G401.6 (cell line): ENCODE measurements around the gene WDR5.

Experiments
- FAIRE-seq: peaks from 2 replicates; lab custom pipeline; 2012; peaks lifted over from hg19 to GRCh38; lab: Jason Lieb, UNC

The WDR5 gene

DNA sequence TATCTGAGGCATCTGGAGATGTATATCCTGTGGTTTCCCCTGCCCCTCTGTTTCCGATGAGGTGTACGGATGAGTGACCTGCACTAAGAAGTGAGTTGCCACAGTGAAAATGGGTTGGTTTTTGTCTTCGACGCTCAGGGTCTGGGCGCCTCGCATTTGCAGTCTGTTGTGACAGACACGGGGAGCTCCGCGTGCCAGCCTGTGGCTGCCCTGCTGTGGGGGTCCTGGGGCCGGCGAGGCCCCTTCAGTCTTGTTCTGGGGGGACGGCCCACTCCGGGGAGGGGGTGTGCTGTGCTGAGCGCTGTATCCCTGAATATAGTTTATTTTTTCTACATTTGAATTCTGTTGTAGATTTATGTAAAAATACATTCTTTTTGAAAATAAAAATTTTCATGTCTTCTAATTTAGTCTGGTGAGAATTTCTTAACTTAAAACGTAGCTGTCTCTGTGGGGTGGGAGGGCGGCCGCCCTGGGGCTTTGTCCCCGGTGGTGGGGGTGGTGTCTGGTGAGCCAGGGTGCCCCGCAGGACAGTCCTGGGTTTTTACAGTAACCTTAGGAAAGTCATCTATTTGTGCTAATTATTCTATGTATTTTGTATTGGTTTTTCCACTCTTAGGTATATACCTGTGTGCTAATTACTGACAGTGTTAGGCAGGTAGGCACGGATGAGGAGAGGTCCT lies 23.8 kb downstream of the WDR5 start:
- FAIRE-seq: no peak

DNA sequence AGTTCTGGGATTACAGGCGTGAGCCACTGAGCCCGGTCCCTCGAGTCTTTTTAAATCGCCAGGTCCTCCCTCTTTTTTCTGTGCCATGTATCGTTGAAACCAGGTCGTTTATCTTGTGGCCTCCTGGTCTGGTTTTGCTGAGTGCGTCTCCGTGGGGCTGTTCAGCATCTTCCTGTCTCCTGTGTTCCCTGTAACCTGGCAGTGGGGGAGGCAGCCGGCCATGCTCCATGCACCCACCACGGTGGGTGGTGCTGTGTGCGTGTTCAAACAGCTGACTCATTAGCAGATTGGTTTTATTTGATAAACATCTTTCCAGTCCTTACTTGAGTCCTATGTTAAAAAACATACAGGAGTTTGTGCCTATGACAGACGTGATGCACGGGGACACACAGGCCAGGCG lies 25.8 kb downstream of the WDR5 start:
- no peak for FAIRE-seq

DNA sequence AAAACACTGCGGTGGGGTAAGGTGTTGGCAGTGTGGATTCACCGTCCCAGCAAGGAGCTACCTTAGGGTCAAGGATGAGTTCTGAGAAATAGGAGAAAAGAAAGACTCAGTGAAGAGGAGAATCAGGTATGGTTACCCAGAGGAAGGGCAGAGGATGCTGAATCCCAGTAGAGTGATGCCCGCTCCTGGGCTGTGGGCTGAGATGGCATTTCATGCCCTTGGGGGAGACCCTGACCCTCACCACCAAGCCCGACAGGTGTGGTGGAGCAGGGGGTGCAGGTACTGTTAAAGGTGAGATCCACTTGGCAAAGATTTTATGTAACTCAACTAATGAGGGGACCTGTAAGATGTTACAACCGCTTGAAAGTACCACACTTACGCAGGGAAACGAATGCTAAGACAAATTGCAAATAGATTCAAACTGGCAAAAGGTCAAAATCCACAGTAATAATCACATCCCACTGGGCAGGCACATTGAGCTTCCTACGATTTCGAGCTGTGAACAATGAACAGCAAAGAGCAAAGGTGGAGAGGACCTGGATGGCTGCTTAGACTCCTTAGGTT lies 26.4 kb downstream of the WDR5 start:
- no peak for FAIRE-seq

DNA sequence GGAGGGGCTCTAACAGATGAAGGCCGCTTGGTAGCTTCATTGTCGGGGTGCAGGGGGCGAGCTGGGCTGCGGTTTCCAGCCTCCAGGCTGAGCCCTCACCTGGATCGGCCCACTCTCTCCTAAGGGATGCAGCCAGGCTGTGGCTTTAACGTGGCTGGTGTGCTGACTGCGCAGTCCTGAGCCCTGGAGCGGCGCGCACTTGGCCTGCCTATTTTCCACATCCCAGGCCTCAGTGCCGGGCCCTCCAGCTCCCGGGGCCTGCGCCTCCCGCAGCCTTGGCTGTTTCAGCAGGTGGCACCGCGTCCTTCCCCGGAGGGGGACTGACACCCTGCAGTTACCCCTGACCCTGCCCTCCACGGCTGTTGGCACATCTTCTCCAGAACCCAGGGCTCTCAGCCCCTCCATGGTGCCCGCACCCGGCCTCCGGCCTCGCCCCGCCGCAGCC lies 27.1 kb downstream of the WDR5 start:
- FAIRE-seq: no peak

DNA sequence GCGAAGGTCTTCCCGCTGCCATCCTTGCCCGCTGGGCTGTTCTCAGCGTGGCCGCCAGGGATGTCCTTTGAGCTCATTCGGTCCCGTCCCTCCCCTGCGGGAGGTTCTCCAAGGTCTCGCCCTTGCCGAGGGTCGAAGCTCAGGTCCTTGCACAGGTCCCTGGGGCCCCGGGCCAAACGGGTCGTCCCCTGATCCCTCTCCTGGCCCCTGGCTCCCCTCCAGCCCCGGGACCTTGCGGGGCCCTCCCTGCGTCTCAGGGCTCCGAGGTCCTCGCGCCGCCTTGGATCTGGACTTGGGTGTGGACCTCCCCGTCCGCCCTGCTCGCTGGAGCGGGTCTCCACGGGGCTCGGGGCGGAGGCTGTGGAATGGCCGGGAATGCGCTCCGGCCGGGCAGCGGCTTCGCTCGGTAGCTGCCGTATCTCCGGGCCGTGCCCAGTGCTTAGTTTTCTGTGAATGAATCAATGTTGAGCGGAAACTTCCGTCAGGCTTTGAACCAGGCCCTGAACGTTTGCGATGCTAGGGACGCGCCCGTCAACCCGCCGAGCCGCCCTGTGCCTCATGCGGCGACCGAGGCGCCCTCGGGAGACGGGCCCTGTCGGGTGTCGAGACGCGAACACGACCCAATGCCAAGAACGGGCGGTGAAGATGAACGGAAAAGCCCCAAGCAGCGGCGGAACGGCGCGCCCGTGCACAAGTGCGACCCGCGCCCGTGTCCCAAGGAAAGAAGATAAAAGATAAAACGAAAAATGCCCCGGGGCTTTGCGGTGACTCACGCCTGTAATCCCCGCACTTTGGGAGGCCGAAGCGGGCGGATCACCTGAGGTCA lies 27.7 kb downstream of the WDR5 start:
- no peak for FAIRE-seq

DNA sequence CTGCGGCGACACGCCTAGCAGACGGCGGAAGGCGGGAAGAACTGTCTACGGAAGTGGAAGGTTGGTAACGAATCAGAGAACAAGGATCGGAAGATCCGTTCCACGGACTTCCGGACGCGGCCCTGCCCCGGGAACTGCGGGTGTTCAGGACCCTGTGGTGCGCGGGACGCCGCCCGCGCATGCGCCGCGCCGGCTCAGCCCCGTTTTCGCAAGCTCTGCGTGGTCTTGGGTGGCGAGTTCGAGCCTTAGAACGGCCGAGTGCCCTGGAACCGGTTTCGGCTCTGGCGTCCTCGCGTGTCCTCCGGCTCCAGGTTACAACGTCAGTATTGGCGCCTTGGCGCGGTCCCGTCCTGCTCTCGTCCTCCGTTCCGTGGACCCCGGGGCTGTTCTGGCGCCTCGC lies 29.0 kb downstream of the WDR5 start:
- FAIRE-seq: no peak

DNA sequence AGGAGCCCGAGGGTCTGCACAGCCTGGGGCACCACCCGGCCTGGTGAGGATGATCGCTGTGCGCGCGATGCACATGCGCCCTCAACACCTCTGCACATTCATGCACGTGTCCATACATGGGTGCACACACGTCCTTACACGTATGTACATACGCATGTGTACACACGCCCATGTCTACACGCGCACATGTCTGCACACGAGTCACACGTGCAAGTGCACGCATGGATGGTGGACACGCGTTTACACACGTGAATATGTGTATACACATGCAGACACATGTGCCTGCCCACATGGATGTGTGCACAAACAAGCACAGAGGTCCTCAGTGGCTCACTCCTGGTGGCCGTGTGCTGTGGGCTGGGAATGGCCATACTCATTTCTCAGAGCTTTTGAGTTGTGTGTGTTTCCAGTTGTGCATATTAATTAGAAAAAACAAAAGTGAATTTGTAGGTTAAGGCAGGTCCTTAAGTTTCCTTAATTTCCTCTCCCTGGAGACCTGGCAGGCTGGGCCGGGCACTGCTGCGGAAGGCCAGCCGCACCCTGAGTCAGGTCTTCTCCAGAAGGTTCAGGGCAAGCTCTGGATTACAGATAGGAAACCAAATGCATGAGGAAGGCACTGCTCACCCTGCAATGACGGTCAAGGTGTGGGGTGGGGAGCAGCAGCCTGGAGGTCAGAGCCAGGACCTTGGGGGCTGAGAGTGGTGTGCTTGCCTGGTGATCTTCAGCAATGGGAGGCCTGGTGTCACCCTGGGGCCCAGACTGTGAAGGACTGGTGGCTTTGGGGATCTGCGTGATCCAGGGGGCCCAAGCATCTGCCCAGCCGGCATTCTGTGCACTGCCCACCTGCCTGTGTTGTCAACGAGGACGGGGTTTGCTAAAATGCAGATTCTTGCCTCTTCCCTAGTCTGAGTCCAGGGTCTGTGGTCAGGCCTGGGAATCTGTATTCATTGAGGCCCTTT lies 29.8 kb downstream of the WDR5 start:
- no peak for FAIRE-seq

DNA sequence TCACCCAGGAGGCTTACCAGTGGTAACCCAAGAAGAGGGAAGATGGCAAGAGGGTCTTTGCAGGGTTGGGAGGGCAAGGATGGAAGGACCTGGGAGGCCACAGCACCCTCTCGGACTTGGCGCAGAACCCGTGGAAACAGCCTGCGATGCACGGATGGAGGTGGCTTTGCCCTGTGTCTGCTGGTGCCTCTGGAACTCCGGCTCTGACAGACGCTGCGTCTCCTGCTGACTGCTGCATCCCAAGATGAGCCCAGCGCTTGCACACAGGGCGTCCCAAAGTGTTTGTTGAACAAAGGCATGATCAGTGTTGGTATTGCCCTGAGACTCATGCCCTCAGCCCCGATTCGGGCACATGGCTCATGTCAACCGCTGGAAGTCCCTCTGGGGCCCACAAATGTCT lies 30.5 kb downstream of the WDR5 start:
- no peak for FAIRE-seq

DNA sequence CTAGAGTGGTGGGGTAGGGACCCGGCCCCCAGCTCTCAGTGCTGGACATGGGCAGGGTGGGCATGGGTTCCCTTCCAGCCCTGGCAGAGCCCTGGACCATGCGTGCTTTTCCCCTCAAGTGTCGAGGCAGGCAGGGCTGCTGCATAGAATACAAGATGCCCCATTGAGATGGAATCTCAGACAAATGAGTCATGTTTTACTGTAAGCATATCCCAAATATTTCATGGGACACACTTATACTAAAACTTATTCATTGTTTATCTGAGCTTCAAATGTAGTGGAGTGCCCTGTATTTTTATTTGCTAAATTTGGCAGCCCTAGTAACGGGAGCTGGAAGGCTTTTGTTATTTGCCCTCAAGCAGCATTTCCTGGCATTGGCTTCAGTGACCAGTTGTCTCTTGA lies 31.6 kb downstream of the WDR5 start:
- no peak for FAIRE-seq

DNA sequence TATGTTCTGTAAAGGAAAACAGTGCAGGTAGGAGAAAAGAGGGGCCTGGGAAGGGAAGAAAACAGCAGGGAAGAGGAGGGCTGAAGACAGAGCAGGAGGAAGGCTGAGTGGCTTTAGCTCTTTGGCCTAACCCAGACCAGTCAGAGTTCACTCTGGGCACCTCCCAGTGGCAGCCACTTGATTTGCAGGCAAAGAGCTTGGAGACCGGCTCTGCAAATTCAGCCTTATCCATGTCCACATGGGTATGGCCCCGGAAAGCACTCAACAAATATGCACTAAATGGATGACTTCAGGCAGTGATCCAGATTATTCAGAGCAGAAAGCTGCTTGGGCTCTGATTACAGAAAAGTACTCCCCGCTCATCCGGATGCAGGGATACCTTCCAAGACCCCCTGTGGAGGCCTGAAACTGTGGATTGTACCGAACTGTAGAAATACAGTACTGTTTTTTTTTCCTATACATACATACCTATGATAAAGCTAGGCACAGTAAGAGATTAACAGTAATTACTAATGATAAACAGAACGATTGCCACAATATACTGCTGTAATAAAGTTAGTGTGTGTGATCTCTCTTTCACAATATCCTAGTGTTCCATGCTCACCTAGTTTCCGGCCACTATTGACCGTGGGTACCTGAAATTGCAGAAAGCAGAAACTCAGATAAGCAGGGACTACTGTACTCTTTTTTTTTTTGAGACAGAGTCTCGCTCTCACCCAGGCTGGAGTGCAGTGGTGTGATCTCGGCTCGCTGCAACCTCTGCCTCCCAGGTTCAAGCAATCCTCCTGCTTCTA lies 33.1 kb downstream of the WDR5 start:
- no peak for FAIRE-seq

DNA sequence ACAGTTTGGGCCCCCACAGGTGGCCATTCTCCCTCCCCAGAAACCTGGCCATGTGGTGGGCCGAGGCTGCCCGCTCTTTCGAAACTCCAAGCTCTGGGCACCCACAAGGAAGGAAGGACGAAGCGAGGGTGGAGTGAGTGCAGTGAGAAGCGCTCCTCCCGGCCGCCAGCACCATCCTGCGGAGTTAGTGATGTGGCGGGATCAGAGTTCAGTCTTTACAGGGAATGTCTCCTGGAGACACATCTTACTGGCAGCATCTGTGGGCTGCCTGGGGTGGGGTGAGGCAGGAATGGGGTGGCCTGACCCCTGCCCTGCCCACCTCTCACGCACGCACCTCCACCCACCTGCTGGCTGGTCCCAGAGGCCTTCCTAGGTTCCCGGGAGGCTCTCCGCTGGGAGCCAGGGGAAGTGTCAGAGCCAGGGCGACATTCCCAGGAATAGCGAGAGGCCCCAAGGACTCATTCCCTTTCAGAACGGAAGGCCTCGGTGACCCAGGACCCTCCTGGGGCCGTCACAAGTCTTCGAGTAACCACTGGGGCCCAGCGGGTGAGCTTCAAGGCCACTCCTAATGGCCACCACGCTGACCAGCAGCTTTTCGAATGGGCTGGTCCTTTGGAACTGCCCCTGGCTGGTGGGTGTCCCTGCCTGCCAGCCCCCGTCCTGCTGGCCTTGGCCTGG lies 34.0 kb downstream of the WDR5 start:
- no peak for FAIRE-seq

DNA sequence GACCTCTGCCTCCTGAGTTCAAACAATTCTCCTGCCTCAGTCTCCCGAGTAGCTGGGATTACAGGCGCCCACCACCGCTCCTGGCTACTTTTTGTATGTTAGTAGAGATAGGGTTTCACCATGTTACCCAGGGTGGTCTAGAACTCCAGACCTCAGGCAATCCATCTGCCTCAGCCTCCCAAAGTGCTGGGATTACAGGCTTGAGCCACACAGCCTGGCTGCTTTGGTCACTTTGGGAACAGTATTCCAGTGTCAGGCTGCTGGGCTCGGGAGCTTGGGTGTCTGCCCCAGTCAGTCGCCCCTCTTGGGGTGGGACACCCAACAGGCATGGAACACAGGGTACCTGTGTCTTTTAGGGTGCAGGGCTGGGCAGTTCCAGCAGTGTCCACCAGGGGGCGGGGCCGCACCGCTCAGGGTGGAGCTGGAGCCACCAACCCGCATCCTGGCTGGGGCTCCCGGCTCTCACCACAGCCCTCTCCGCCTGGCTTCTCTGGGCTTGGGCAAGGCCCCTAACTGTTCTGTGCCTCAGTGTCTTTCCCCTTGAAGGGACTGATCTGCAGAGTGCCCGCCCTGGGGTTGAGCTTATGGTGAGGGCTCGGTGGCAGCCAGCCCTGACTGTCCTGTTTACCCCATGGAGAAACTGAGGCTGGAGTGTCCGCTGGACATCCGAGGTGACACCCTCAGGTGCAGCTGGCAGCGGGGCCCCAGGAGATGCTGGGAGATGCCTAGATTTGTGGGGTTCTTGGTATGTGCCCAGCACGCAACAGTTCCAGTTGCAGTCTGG lies 34.8 kb downstream of the WDR5 start:
- no peak for FAIRE-seq

DNA sequence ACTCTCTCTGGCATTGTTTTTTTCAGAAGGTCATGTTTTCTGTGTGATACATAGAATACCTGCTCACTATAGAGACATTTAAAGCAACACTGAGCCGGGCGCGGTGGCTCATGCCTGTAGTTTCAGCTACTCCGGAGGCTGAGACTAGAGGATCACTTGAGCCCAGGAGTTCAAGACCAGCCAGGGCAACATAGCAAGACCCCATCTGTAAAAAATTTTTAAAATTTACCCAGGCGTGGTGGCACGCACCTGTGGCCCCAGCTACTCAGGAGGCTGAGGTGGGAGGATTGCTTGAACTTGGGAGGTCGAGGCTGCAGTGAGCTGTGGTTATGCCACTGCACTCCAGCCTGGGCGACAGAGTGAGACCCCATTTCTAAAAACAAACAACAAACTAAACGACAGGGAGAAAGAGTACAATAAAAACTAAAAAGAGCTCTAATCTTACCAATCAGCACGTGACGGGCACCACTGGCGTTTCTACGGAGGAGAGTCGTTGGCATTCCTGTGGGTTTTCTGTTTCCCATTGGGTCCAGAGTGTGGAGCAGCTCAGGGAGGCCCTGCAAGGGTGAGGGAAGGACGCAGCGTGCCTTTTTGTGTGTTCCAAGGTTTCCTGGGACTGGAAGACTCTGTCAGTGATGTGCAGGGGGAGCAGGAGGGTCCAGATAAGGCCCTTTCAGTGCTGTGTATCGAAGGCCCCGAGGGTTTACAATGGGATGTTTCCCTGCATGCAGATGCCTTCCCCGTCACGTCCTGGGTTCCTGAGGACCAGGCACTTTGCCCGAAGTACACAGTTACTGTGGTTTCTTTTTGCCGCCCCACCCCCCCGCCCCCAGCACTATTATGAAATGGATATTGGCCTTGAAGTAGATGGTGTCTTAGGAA lies 35.7 kb downstream of the WDR5 start:
- no peak for FAIRE-seq

DNA sequence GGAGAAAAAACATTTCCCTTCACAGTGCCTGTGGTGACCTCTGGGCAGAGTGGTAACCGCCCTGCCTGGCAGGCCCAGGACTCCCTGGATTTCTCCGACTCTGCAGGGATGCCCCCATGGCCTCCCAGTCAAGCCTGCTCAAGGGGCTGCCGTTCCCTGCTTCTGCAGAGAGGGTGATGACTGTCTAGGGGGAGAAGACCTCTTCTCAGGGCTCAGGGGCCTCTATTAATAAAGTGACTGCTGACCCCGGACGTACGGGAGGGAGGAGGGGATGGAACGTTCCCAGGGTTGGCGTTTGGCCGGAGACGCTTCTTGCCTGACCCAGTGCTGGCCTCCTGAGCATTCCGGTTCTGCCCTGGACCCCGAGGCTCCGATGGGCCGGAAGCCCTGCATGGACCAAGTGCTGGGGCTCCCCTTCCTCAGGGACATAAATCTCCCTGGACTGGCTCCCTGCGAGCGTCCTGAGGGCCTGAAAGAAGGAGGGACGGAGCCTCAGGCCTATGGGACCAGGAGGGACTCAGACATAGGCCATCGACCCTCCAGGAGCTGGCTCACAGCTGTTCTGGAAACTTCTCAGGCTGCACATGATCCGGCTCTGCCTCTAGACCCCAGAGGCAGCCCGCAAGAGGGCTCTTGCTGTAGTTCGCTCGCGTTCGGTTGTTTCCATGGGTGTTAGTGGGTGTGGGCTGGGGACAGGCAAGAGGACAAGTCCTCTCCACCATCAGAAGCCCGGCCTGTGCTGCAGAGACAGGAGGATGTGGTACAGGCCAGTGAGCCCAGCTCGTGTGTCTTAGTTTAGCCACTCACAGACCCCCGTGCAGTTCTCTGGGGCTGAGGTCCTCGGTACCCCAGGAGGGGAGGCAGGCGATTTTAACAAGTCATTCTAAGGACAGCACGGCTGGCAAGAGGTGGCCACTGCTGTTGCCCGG lies 36.6 kb downstream of the WDR5 start:
- no peak for FAIRE-seq

DNA sequence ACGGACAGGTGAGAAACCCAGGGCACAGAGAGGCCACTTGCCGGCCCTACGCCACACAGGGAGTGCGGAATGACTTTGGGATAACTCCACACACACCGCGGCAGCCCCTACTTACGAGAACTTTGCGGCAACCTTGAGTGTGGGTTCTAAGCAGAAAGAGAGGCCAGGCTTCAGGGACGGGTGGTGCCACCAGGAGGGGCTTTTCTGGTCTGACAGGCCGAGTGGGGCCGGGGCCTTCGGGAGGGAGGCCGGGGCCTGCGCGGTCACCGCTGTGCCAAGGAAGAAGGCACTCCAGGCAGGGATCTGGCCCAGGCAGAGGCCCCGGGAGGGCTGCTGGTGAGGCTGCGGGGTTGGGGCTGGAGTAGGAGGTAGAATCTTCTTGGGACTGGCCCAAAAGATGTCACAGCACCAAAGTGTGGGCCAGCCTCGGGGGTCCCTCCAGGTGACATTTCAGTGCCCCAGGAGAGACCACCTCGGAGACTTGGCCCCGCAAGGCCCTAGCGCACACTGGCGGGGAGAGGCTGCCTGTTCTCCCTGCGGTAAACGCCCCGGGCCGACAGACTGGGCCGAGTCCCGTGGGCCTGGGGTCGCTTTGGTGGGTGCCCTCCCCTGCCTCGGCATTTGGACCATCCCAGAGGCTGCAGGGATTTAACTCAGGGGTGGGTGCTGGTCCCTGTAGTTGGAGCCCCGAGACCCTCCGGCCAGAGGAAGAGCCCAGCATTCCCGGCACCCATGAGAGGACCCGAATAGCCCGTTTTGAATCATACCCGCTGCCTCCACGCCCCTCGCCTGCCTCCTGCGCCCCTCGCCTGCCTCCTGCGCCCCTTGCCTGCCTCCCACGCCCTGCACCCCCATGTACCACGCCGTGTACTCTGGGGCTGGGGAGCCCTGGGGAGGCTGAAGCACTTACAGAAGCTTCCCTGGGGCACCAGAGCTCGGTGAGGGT lies 37.5 kb downstream of the WDR5 start:
- no peak for FAIRE-seq

DNA sequence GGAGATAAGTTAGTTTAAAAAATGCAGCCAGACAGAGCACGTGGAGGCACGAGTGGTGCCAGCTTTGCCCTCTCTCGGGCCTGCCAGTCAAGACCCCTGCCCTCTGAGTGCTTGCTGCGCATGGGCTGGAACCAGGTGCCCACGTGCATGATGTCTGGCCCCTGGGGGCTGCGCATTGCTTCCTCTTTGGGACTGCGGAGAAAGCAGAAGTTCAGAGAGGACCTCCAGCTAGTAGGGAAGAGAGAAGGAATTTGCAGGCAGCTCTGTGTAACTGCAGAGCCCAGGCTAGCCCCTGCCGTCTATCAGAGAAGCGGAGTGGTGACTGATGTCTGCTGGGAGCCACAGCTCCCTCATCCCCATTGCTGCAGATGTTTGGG lies 38.2 kb downstream of the WDR5 start:
- FAIRE-seq: no peak
